ENCODE data around the gene P2RY14. TPM values are rescaled to one million over a fixed set of nuclear protein-coding genes. Genes with fewer than 3 reads are reported as not detected.

P2RY14 gene
- total RNA-seq, 1 donor from 2014 or later: 1.5 TPM

- ATAC-seq (ENCODE audit: low read depth) (no peak), DNase-seq (no peak)
- TF ChIP-seq CTCF (IDR thresholded peaks at IDR 0.05): no peak
- no peaks in the 10 kb centered on the region for H3K4me1 Mint-ChIP-seq
- H3K36me3 Mint-ChIP-seq (ENCODE audit: low read depth): no peaks in the 10 kb centered on the region
- POLR2A ChIA-PET: no interaction called here
- no peaks in the 10 kb centered on the region for H3K9me3 Mint-ChIP-seq
- no peaks in the 10 kb centered on the region for H3K27me3 Mint-ChIP-seq
- CTCF ChIA-PET: no interaction called here
- intact Hi-C loops (cut with micrococcal nuclease): no loop called here
- no peak overlapping the region for H3K27ac Mint-ChIP-seq
- no peak overlapping the region for H3K4me3 Mint-ChIP-seq
Measured at GRCh38 chr3:151315136-151315535, 36.8 kb upstream of the P2RY14 start.

GRCh38 chr3:151314593-151314992 is 36.3 kb upstream of the P2RY14 start:
- H3K4me3 Mint-ChIP-seq: no peak overlapping the region
- CTCF ChIA-PET: interaction anchor here (1.5 kb wide), 1 partner anchor 14 kb away, joined by 4 read pairs; no protein-coding TSS in a partner anchor
- intact Hi-C loops (cut with micrococcal nuclease): no loop called here
- no peak for TF ChIP-seq CTCF (IDR thresholded peaks at IDR 0.05)
- no peaks in the 10 kb centered on the region for H3K4me1 Mint-ChIP-seq
- H3K9me3 Mint-ChIP-seq: no peaks in the 10 kb centered on the region
- POLR2A ChIA-PET: no interaction called here
- no peak for ATAC-seq (ENCODE audit: low read depth)
- no peak for DNase-seq
- H3K27ac Mint-ChIP-seq: no peak overlapping the region
- H3K36me3 Mint-ChIP-seq (ENCODE audit: low read depth): no peaks in the 10 kb centered on the region
- H3K27me3 Mint-ChIP-seq: no peaks in the 10 kb centered on the region

- H3K27ac Mint-ChIP-seq: no peak overlapping the region
- no peaks in the 10 kb centered on the region for H3K27me3 Mint-ChIP-seq
- H3K4me1 Mint-ChIP-seq: no peaks in the 10 kb centered on the region
- ATAC-seq (ENCODE audit: low read depth) (no peak), DNase-seq (no peak)
- POLR2A ChIA-PET: no interaction called here
- no peak for TF ChIP-seq CTCF (IDR thresholded peaks at IDR 0.05)
- H3K36me3 Mint-ChIP-seq (ENCODE audit: low read depth): no peaks in the 10 kb centered on the region
- H3K4me3 Mint-ChIP-seq: no peak overlapping the region
- intact Hi-C loops (cut with micrococcal nuclease): no loop called here
- H3K9me3 Mint-ChIP-seq: no peaks in the 10 kb centered on the region
- CTCF ChIA-PET: interaction anchor here (1.5 kb wide), 1 partner anchor 14 kb away, joined by 4 read pairs; no protein-coding TSS in a partner anchor
Measured at GRCh38 chr3:151314137-151314536, 35.8 kb upstream of the P2RY14 start.

GRCh38 chr3:151312972-151313371 is 34.6 kb upstream of the P2RY14 start:
- H3K27ac Mint-ChIP-seq: no peak overlapping the region
- no peak for TF ChIP-seq CTCF (IDR thresholded peaks at IDR 0.05)
- POLR2A ChIA-PET: no interaction called here
- H3K36me3 Mint-ChIP-seq (ENCODE audit: low read depth): no peaks in the 10 kb centered on the region
- H3K4me3 Mint-ChIP-seq: no peak overlapping the region
- DNase-seq: no peak
- H3K4me1 Mint-ChIP-seq: no peaks in the 10 kb centered on the region
- no peaks in the 10 kb centered on the region for H3K27me3 Mint-ChIP-seq
- CTCF ChIA-PET: interaction anchor here (0.7 kb wide), 1 partner anchor 99 kb away, joined by 3 read pairs; no protein-coding TSS in a partner anchor
- ATAC-seq (ENCODE audit: low read depth): no peak
- H3K9me3 Mint-ChIP-seq: no peaks in the 10 kb centered on the region
- intact Hi-C loops (cut with micrococcal nuclease): no loop called here

GRCh38 chr3:151309566-151309965 is 31.2 kb upstream of the P2RY14 start:
- Mint-ChIP-seq H3K27me3 (no peaks in the 10 kb centered on the region), H3K9me3 (no peaks in the 10 kb centered on the region), H3K27ac (no peak overlapping the region), H3K4me1 (no peaks in the 10 kb centered on the region), H3K4me3 (no peak overlapping the region), H3K36me3 (ENCODE audit: low read depth) (no peaks in the 10 kb centered on the region)
- no peak for TF ChIP-seq CTCF (IDR thresholded peaks at IDR 0.05)
- ChIA-PET POLR2A (no interaction called here), CTCF (no interaction called here)
- no peak for ATAC-seq (ENCODE audit: low read depth)
- DNase-seq: no peak
- intact Hi-C loops (cut with micrococcal nuclease): no loop called here
